DOHH2 (cell line): ENCODE results near the gene LMTK2.

Experiments
- CTCF ChIP-seq: fragments of 200-600 bp; sonication (generic); IDR thresholded peaks from one replicate; pipeline ENCODE4 v1.5.1; 2014; ENCODE audit warnings: antibody characterized with exemption, mild to moderate bottlenecking, low read depth, low read length; ENCODE audit not compliant: poor library complexity, severe bottlenecking
- EZH2phosphoT487 ChIP-seq: fragments of 200-600 bp; sonication (generic); IDR thresholded peaks from 2 replicates; pipeline ENCODE4 v1.6.1; 2017; ENCODE audit warnings: borderline replicate concordance, mild to moderate bottlenecking, antibody characterized with exemption, low read length, moderate library complexity, mixed read lengths

- TF ChIP-seq CTCF (no peak), EZH2phosphoT487 (no peak)
These were observed 136.3 kb downstream of the LMTK2 start for GRCh38 chr7:98242934-98243333.
